B cell (primary cell): ENCODE results near the gene PHACTR3. TPM values are rescaled to one million over a fixed set of nuclear protein-coding genes. Genes with fewer than 3 reads are reported as not detected.
"Not testable (repeated sequence)": the region's sequence is repeated elsewhere in the genome, so short reads cannot be mapped to it uniquely, and the experiment has no call there.

Experiments
- ATAC-seq: fragments of 200-7000 bp; cut with Tn5 transposase; one replicate; pipeline ENCODE4 v1.10.0; 2021; ENCODE audit warnings: low read depth, mild to moderate bottlenecking, moderate number of reproducible peaks, moderate library complexity
- CTCF ChIA-PET: fragments of 350-600 bp; sonication (Branson Sonifier 250); formaldehyde crosslinking; loops from one replicate; lab custom pipeline; 2021; ENCODE audit warnings: antibody characterized with exemption, inconsistent platforms; lab: Charles Lee
- POLR2A ChIA-PET: fragments of 350-600 bp; sonication (Branson Sonifier 250); formaldehyde crosslinking; loops from one replicate; lab custom pipeline; 2021; ENCODE audit warnings: antibody characterized with exemption; lab: Charles Lee
- DNase-seq: peaks from one replicate; pipeline ENCODE4 v3.0.0; 2013
- H2AFZ ChIP-seq: 2 replicates; pipeline ENCODE4 v1.6.1; 2012; ENCODE audit warnings: mild to moderate bottlenecking, low read depth, low read length; ENCODE audit not compliant: insufficient read depth, poor library complexity, severe bottlenecking
- H3K27ac ChIP-seq, 2 donors: 1 replicate in 1 of 2; 2 replicates in 1 of 2; pipeline ENCODE4 v1.5.1; 2012 to 2013; ENCODE audit warnings: low read length in 2 of 2, mild to moderate bottlenecking in 2 of 2, moderate library complexity in 1 of 2
- H3K27me3 ChIP-seq, 4 experiments: fragments of 200-600 bp in 1 of 4; sonication (generic) in 1 of 4; replicated peaks in 1 of 4; 1 replicate in 2 of 4; 2 replicates in 2 of 4; pipeline versions ENCODE4 v1.6.1 to v1.7.0; 2013 to 2016; ENCODE audit warnings: low read length in 3 of 4, mild to moderate bottlenecking in 2 of 4, mixed read lengths in 1 of 4, moderate library complexity in 1 of 4; ENCODE audit not compliant: insufficient read depth in 4 of 4, control insufficient read depth in 3 of 4; ENCODE audit errors: control extremely low read depth in 1 of 4
- H3K36me3 ChIP-seq, 2 experiments: replicated peaks in 1 of 2; 1 replicate in 1 of 2; 2 replicates in 1 of 2; pipeline versions ENCODE4 v1.6.1 to v1.7.1; 2013; ENCODE audit warnings: low read length in 1 of 2; ENCODE audit not compliant: insufficient read depth in 2 of 2, control insufficient read depth in 1 of 2; ENCODE audit errors: control extremely low read depth in 1 of 2, extremely low read depth in 1 of 2
- H3K4me1 ChIP-seq, 2 donors: fragments of 200-600 bp in 1 of 2; sonication (generic) in 1 of 2; 1 replicate in 1 of 2; 2 replicates in 1 of 2; pipeline versions ENCODE4 v1.5.1 to v1.6.1; 2013 to 2017; ENCODE audit warnings: low read length in 2 of 2; ENCODE audit not compliant: control insufficient read depth in 2 of 2, insufficient read depth in 2 of 2
- H3K4me2 ChIP-seq: replicated peaks from 2 replicates; pipeline ENCODE3; 2012; ENCODE audit warnings: mild to moderate bottlenecking, low read depth, low read length; ENCODE audit not compliant: poor library complexity, severe bottlenecking
- H3K4me3 ChIP-seq, 5 experiments: fragments of 200-600 bp in 1 of 5; sonication (generic) in 1 of 5; 1 replicate in 3 of 5; 2 replicates in 2 of 5; pipeline versions ENCODE4 v1.5.1 to v1.7.0; 2011 to 2016; ENCODE audit warnings: low read length in 4 of 5, mild to moderate bottlenecking in 4 of 5, low read depth in 2 of 5, control low read depth in 1 of 5, moderate library complexity in 1 of 5; ENCODE audit not compliant: insufficient read depth in 1 of 5; ENCODE audit errors: control extremely low read depth in 1 of 5, extremely low read depth in 1 of 5
- H3K79me2 ChIP-seq: fragments of 200-600 bp; sonication (generic); one replicate; pipeline ENCODE4 v1.6.0; 2016; ENCODE audit warnings: low read length; ENCODE audit not compliant: control insufficient read depth, insufficient read depth
- H3K9ac ChIP-seq: fragments of 200-600 bp; sonication (generic); 2 replicates; pipeline ENCODE4 v1.6.1; 2017; ENCODE audit warnings: mild to moderate bottlenecking, low read length, moderate library complexity
- H3K9me3 ChIP-seq, 3 donors: one replicate each; pipeline versions ENCODE4 v1.6.1 to v1.7.1; 2013; ENCODE audit warnings: low read length in 2 of 3; ENCODE audit not compliant: control insufficient read depth in 2 of 3, insufficient read depth in 1 of 3; ENCODE audit errors: control extremely low read depth in 1 of 3
- H4K20me1 ChIP-seq: 2 replicates; pipeline ENCODE4 v1.6.0; 2012; ENCODE audit warnings: mild to moderate bottlenecking, low read length; ENCODE audit not compliant: insufficient read depth, control insufficient read depth, poor library complexity, severe bottlenecking
- H3K27ac Mint-ChIP-seq: one replicate; pipeline ENCODE4 v1.8.0; 2021; ENCODE audit warnings: mixed read lengths
- H3K27me3 Mint-ChIP-seq: one replicate; pipeline ENCODE4 v1.8.0; 2021; ENCODE audit warnings: mixed read lengths
- H3K4me1 Mint-ChIP-seq: one replicate; pipeline ENCODE4 v1.8.0; 2021; ENCODE audit warnings: mixed read lengths
- H3K4me3 Mint-ChIP-seq: one replicate; pipeline ENCODE4 v1.8.0; 2021; ENCODE audit warnings: mixed read lengths
- H3K9me3 Mint-ChIP-seq: one replicate; pipeline ENCODE4 v1.8.0; 2022; ENCODE audit warnings: mixed read lengths; ENCODE audit not compliant: insufficient read depth
- EZH2 ChIP-seq: IDR thresholded peaks from 2 replicates; pipeline ENCODE4 v1.6.1; 2012; ENCODE audit warnings: borderline replicate concordance, low read depth, mild to moderate bottlenecking, moderate library complexity, low read length; ENCODE audit not compliant: insufficient read depth, poor library complexity, severe bottlenecking
- WGBS: methylation state at CpG from one replicate; pipeline ENCODE4 v1.1.5; 2013; ENCODE audit warnings: missing lambda C conversion rate; ENCODE audit not compliant: insufficient coverage; 5-methylcytosine and 5-hydroxymethylcytosine counted together
- intact Hi-C: fragments of 100-400 bp; cut with micrococcal nuclease; formaldehyde crosslinking; loops from one replicate; pipeline ENCODE4 v1.10.0; 2022
- polyA plus RNA-seq: library from polyadenylated mRNA; depleted of rRNA; stranded (reverse); fragments of >200 nt; gene quantifications from 2 replicates; pipeline ENCODE4 v1.2.3, GENCODE V29; 2012
- total RNA-seq, 2 donors: library from RNA; stranded (reverse); fragments of 120-200 nt in 1 of 2; gene quantifications; 1 replicate in 1 of 2; 2 replicates in 1 of 2; pipeline versions ENCODE4 v1.2.3 to v1.2.4, GENCODE V29; 2013 to 2022
- TF ChIP-seq, protein P1 (sequence below): fragments of 200-600 bp; IDR thresholded peaks from one replicate; pipeline ENCODE4 v1.8.0; 2022; ENCODE audit warnings: antibody characterized with exemption, mild to moderate bottlenecking

PHACTR3 gene
- total and polyA plus RNA-seq, 2 donors (not counting 1 experiment from before 2014, with no cell fraction given) = not detected

DNA sequence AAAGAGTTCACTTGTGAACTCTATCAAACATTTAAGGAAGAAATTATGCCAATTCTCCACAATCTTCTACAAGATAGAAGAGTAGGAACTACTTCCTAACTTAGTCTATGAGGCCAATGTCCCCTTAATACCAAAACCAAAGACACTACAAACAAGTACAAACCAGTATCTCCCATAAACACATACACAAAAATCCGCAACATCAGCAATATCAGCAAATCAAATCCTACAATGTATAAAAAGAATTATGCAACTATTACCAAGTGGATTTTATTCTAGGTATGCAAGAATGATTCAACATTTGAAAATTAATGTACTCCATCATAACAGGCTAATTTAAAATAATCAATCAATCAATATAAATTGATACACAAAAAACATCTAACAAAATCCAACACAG is 283.7 kb downstream of the PHACTR3 start:
- no CpG with 5 or more reads among the region's 1 CpG for WGBS
- POLR2A ChIA-PET = no interaction called here
- no peak for ATAC-seq

DNA sequence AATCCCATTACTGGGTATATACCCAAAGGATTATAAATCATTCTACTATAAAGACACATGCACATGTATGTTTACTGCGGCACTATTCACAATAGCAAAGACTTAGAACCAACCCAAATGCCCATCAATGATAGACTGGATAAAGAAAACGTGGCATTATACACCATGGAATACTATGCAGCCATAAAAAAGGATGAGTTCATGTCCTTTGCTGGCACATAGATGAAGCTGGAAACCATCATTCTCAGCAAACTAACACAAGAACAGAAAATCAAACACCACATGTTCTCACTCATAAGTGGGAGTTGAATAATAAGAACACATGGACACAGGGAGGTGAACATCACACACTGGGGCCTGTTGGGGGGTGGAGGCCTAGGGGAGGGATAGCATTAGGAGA is 285.7 kb downstream of the PHACTR3 start:
- H4K20me1 ChIP-seq, H3K36me3 ChIP-seq, intact Hi-C loops, H3K9me3 ChIP-seq, H2AFZ ChIP-seq, H3K27me3 ChIP-seq, H3K27ac Mint-ChIP-seq, H3K27me3 Mint-ChIP-seq, H3K9me3 Mint-ChIP-seq, H3K4me3 ChIP-seq, POLR2A ChIA-PET, H3K4me2 ChIP-seq, H3K27ac ChIP-seq, H3K79me2 ChIP-seq, H3K4me3 Mint-ChIP-seq, DNase-seq, CTCF ChIA-PET, H3K9ac ChIP-seq, ATAC-seq: not testable (repeated sequence)
- peaks cover 18% of the 10 kb centered on the region for H3K4me1 Mint-ChIP-seq
- H3K4me1 ChIP-seq = peaks cover 7 to 16% of the 10 kb centered on the region in 2 donors
- 80% methylated on average over 1 of the region's 2 CpGs for WGBS

More for the DNA sequence above, 283.7 kb downstream of the PHACTR3 start:
- Histone ChIP-seq H3K9me3 (peaks cover 0 to 1% (median 0%) of the 10 kb centered on the region in 3 donors), H3K27ac (no peak overlapping the region), H3K4me3 (no peak overlapping the region), H4K20me1 (no peaks in the 10 kb centered on the region), H3K4me2 (no peak overlapping the region), H3K9ac (no peak overlapping the region), H3K27me3 (no peaks in the 10 kb centered on the region), H3K79me2 (no peaks in the 10 kb centered on the region), H3K36me3 (no peaks in the 10 kb centered on the region), H2AFZ (no peak overlapping the region), H3K4me1 (peaks cover 7 to 16% of the 10 kb centered on the region in 2 donors)
- Mint-ChIP-seq H3K9me3 (peaks cover 3% of the 10 kb centered on the region), H3K27ac (no peak overlapping the region), H3K4me3 (no peak overlapping the region), H3K27me3 (no peaks in the 10 kb centered on the region), H3K4me1 (peaks cover 18% of the 10 kb centered on the region)
- intact Hi-C loops = no loop called here
- no peak for DNase-seq
- CTCF ChIA-PET = no interaction called here
- TF ChIP-seq EZH2 = no peak
- TF ChIP-seq, protein P1, sequence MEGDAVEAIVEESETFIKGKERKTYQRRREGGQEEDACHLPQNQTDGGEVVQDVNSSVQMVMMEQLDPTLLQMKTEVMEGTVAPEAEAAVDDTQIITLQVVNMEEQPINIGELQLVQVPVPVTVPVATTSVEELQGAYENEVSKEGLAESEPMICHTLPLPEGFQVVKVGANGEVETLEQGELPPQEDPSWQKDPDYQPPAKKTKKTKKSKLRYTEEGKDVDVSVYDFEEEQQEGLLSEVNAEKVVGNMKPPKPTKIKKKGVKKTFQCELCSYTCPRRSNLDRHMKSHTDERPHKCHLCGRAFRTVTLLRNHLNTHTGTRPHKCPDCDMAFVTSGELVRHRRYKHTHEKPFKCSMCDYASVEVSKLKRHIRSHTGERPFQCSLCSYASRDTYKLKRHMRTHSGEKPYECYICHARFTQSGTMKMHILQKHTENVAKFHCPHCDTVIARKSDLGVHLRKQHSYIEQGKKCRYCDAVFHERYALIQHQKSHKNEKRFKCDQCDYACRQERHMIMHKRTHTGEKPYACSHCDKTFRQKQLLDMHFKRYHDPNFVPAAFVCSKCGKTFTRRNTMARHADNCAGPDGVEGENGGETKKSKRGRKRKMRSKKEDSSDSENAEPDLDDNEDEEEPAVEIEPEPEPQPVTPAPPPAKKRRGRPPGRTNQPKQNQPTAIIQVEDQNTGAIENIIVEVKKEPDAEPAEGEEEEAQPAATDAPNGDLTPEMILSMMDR = no peak
